Esophagus muscularis mucosa (tissue), 4 donors: ENCODE data around the gene FAM227A. TPM values are rescaled to one million over a fixed set of nuclear protein-coding genes. Genes with fewer than 3 reads are reported as not detected.

Experiments
- DNase-seq: peaks from one replicate; pipeline ENCODE4 v3.0.0-alpha.2; 2017; ENCODE audit errors: extremely low spot score
- H3K27ac ChIP-seq, 4 donors: fragments of 200-600 bp; sonication (generic); replicated peaks in 1 of 4; 1 replicate in 3 of 4; 2 replicates in 1 of 4; pipeline ENCODE4 v1.5.1; 2016 to 2019; ENCODE audit warnings: mild to moderate bottlenecking in 1 of 4
- H3K27me3 ChIP-seq, 4 donors: fragments of 200-600 bp; sonication (generic); one replicate each; pipeline versions ENCODE4 v1.5.1 to v1.6.0; 2016 to 2019
- H3K36me3 ChIP-seq, 4 donors: fragments of 200-600 bp; sonication (generic); one replicate each; pipeline ENCODE4 v1.5.1; 2016 to 2019
- H3K4me1 ChIP-seq, 4 donors: fragments of 200-600 bp; sonication (generic); one replicate each; pipeline ENCODE4 v1.5.1; 2016 to 2019
- H3K4me3 ChIP-seq, 4 donors: fragments of 200-600 bp; sonication (generic); 1 replicate in 2 of 4; 2 replicates in 2 of 4; pipeline ENCODE4 v1.5.1; 2016 to 2019; ENCODE audit warnings: mild to moderate bottlenecking in 4 of 4, moderate library complexity in 1 of 4
- H3K9me3 ChIP-seq, 4 donors: fragments of 200-600 bp; sonication (generic); 1 replicate in 3 of 4; 2 replicates in 1 of 4; pipeline ENCODE4 v1.5.1; 2016 to 2019
- CTCF ChIP-seq, 3 experiments: fragments of 200-600 bp in 2 of 3; fragments of 450-650 bp in 1 of 3; sonication (generic) in 2 of 3; IDR thresholded peaks; one replicate each; pipeline ENCODE4 v1.5.1; 2017 to 2019; ENCODE audit warnings: antibody characterized with exemption in 3 of 3, mild to moderate bottlenecking in 2 of 3, moderate library complexity in 1 of 3
- EP300 ChIP-seq: sonication (generic); formaldehyde crosslinking; IDR thresholded peaks from one replicate; pipeline ENCODE4 v1.6.1; 2017; ENCODE audit warnings: antibody characterized with exemption
- POLR2A ChIP-seq: fragments of 450-650 bp; IDR thresholded peaks from one replicate; pipeline ENCODE4 v1.6.1; 2017; ENCODE audit warnings: antibody characterized with exemption, moderate library complexity, mild to moderate bottlenecking, low read depth
- POLR2AphosphoS5 ChIP-seq, 2 donors: sonication (generic); formaldehyde crosslinking; IDR thresholded peaks; one replicate each; pipeline ENCODE4 v1.6.1; 2017; ENCODE audit warnings: antibody characterized with exemption in 2 of 2
- WGBS: methylation state at CpG from one replicate; pipeline ENCODE4 v1.1.5; 2018; 5-methylcytosine and 5-hydroxymethylcytosine counted together
- intact Hi-C: fragments of 100-400 bp; cut with DNase I; formaldehyde crosslinking; loops from one replicate; pipeline ENCODE4 v1.15.1; 2023
- total RNA-seq, 4 donors: library from RNA; depleted of rRNA; stranded (reverse); fragments of >200 nt; gene quantifications; one replicate each; pipeline versions ENCODE4 v1.1.0 to v1.2.1, GENCODE V29; 2016

The FAM227A gene
- total RNA-seq, 4 donors from 2014 or later, result 0.33 to 2.9 (median 0.86) TPM

- no peaks in the 10 kb centered on the region for H3K36me3 ChIP-seq
- no peaks in the 10 kb centered on the region for H3K27me3 ChIP-seq
- H3K27ac ChIP-seq, result peak within 1 kb of the TSS; percentile 81 to 88 (median 86)
- H3K4me3 ChIP-seq, result peak within 1 kb of the TSS; percentile 65 to 82 (median 70)
- H3K4me1 ChIP-seq, result peaks cover 10 to 28% (median 20%) of the 10 kb centered on the region in 4 donors
- intact Hi-C loops, result loop anchor here (2.0 to 5.0 kb wide), 3 partner anchors 65 to 513 kb away; partner anchors contain the start of gene PICK1
- TF ChIP-seq CTCF (IDR thresholded peaks at IDR 0.05) (no peak), POLR2A (no peak), POLR2AphosphoS5 (IDR thresholded peaks at IDR 0.05) (peak; percentile 53 to 75), EP300 (no peak)
- no peaks in the 10 kb centered on the region for H3K9me3 ChIP-seq
- DNase-seq, result peak; percentile 98
- WGBS, result under 1% methylated on average over 37 of the region's 64 CpGs
Measured at GRCh38 chr22:38569972-38570778, 86.0 kb downstream of the FAM227A start, which contains the start of gene DMC1. DMC1 (minus strand) TSS chr22:38570183; CDS start chr22:38568256, 1,927 bp downstream.

GRCh38 chr22:38569181-38569971, 86.8 kb downstream of the FAM227A start:
- Histone ChIP-seq H3K36me3 (no peaks in the 10 kb centered on the region), H3K9me3 (no peaks in the 10 kb centered on the region), H3K27ac (peak overlapping the region; percentile 81 to 88 (median 86)), H3K27me3 (no peaks in the 10 kb centered on the region), H3K4me3 (peak overlapping the region; percentile 65 to 82 (median 70)), H3K4me1 (peaks cover 10 to 28% (median 20%) of the 10 kb centered on the region in 4 donors)
- WGBS, result 36% methylated on average over 23 of the region's 32 CpGs
- intact Hi-C loops, result no loop called here
- TF ChIP-seq CTCF (IDR thresholded peaks at IDR 0.05) (no peak), POLR2A (no peak), POLR2AphosphoS5 (IDR thresholded peaks at IDR 0.05) (no peak)
- DNase-seq, result no peak

- H3K27ac ChIP-seq, result peak overlapping the region in 2 of 4 donors; percentile 25 to 28
- 67% methylated on average over 7 of the region's 7 CpGs for WGBS
- TF ChIP-seq CTCF (IDR thresholded peaks at IDR 0.05), result no peak
- no peak for TF ChIP-seq POLR2AphosphoS5 (IDR thresholded peaks at IDR 0.05)
- TF ChIP-seq POLR2A, result no peak
- no peak for TF ChIP-seq EP300
- no peak for DNase-seq
- intact Hi-C loops, result no loop called here
- H3K27me3 ChIP-seq, result no peaks in the 10 kb centered on the region
- no peaks in the 10 kb centered on the region for H3K36me3 ChIP-seq
- peaks cover 10 to 28% (median 20%) of the 10 kb centered on the region in 4 donors for H3K4me1 ChIP-seq
- H3K9me3 ChIP-seq, result no peaks in the 10 kb centered on the region
- no peak overlapping the region for H3K4me3 ChIP-seq
Measured at GRCh38 chr22:38567531-38568285, 88.5 kb downstream of the FAM227A start.

- DNase-seq, result no peak
- WGBS, result 80% methylated on average over 3 of the region's 3 CpGs
- TF ChIP-seq POLR2AphosphoS5 (IDR thresholded peaks at IDR 0.05), result no peak
- no peak for TF ChIP-seq EP300
- no peak for TF ChIP-seq CTCF (IDR thresholded peaks at IDR 0.05)
- TF ChIP-seq POLR2A, result no peak
- H3K4me3 ChIP-seq, result no peak overlapping the region
- H3K27me3 ChIP-seq, result no peaks in the 10 kb centered on the region
- intact Hi-C loops, result no loop called here
- H3K4me1 ChIP-seq, result peaks cover 10 to 28% (median 20%) of the 10 kb centered on the region in 4 donors
- peak overlapping the region in 1 of 4 donors; percentile 28 for H3K27ac ChIP-seq
- H3K9me3 ChIP-seq, result no peaks in the 10 kb centered on the region
- H3K36me3 ChIP-seq, result no peaks in the 10 kb centered on the region
Measured at GRCh38 chr22:38566726-38567504, 89.3 kb downstream of the FAM227A start.
